ENCODE data around the gene SRSF6.

DNA sequence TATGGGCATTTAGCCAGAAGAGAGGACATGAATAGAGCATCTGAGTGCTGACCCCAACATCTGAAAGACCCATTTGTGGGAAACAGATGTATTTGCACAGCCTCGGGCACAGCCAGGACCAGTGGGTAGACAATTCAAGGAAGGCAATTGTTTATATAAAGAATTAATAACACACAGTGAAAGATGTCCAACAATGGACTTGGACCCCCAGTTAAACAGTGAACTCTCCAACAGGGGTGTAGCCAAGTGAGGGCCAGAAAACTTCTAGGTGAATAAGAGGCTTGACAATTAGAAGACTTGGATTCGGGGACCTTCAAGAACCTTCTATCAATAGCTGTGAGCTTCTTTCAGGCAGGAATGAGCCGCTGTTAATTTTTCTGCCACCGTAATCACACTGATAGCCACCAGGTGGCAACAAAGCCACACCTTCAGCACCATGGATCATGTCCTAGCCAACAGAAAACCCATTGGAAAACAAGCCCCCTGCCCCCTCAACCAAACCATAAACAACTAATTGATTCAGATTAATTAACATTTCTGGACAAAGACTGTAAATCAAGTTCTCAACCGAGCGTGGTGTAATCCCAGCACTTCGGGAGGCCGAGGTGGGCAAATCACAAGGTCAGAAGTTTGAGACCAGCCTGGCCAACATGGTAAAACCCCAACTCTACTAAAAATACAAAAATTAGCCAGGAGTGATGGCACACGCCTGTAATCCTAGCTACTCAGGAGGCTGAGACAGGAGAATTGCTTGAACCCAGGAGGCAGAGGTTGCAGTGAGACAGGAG lies 8.8 kb upstream of the SRSF6 start:
- TF ChIP-seq, protein P1, sequence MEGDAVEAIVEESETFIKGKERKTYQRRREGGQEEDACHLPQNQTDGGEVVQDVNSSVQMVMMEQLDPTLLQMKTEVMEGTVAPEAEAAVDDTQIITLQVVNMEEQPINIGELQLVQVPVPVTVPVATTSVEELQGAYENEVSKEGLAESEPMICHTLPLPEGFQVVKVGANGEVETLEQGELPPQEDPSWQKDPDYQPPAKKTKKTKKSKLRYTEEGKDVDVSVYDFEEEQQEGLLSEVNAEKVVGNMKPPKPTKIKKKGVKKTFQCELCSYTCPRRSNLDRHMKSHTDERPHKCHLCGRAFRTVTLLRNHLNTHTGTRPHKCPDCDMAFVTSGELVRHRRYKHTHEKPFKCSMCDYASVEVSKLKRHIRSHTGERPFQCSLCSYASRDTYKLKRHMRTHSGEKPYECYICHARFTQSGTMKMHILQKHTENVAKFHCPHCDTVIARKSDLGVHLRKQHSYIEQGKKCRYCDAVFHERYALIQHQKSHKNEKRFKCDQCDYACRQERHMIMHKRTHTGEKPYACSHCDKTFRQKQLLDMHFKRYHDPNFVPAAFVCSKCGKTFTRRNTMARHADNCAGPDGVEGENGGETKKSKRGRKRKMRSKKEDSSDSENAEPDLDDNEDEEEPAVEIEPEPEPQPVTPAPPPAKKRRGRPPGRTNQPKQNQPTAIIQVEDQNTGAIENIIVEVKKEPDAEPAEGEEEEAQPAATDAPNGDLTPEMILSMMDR (conservative IDR thresholded peaks at IDR 0.05) = peak; percentile 88
- no peak for TF ChIP-seq ZFX (IDR thresholded peaks at IDR 0.05)

All from C4-2B (cell line).